GM21825 (cell line): ENCODE data around the gene PPP2R5C.
A peak's percentile ranks its signal among the peaks of the same experiment; 100 is the strongest.
"Not testable (repeated sequence)": the region's sequence is repeated elsewhere in the genome, so short reads cannot be mapped to it uniquely, and the experiment has no call there.

ENCODE experiments used
- ATAC-seq: cut with Tn5 transposase; IDR thresholded peaks from one replicate; pipeline ENCODE4 v1.9.1; 2021; ENCODE audit warnings: mild to moderate bottlenecking, moderate library complexity; ENCODE audit not compliant: unreplicated experiment

PPP2R5C gene

DNA sequence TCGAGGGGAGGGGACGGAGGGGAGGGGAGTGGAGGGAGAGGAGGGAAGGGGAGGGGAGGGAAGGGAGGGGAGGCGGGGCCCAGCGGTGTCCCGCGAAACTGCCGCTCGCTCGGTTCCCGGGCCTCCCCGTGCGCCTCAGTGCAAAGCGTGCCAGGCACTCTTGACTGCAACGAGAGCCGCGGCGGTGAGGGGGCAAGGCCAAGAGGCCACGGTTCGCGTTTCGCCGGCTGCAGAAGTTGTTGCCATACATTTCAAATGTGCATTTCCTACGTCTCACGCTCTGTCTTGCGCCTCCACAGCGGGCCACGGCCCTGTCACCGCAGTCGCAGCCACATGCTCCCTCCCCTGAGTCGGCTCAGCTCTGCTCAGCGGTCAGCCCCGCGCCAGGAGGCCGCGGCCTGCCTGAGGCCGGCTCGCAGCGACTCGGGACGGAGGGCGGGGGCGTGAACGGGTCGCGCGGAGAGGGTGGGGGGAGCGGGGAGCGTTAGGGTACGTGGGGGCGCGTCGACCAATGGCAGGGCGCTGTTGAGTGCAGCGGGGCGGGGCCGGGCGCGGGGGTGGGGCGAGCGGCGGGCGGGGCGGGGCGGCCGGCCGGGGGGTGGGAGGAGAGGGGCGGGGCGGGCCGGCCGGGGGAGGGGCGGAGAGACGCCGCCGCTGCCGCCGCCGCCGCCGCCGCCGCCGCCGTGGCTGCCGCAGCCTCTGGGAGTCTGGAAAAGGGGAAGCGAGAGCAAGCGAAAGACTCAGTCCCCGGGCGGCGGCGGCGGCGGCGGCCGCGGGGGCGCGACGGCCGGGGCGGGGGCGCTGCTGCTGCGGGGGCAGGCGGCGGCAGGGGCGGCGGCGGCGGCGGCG lies at the start of gene PPP2R5C:
Gene PPP2R5C (plus strand): TSS at position 678 of the 849 bp plus-strand sequence. CDS start 185 bp downstream, outside the sequence.
- ATAC-seq: peak; percentile 57

GRCh38 chr14:101711857-101712233 lies 49.7 kb upstream of the PPP2R5C start:
- ATAC-seq: not testable (repeated sequence)

- not testable (repeated sequence) for ATAC-seq
These were observed 49.2 kb upstream of the PPP2R5C start for GRCh38 chr14:101712341-101712740.

DNA sequence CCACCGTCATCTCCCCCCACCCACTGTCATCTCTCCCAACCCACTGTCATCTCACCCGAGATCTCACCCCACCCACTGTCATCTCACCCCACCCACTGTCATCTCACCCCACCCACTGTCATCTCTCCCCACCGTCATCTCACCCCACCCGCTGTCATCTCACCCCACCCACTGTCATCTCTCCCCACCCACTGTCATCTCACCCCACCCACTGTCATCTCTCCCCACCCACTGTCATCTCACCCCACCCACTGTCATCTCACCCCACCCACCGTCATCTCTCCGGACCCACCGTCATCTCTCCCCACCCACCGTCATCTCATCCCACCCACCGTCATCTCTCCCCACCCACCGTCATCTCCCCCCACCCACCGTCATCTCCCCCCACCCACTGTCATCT lies 48.4 kb upstream of the PPP2R5C start:
- ATAC-seq: not testable (repeated sequence)

DNA sequence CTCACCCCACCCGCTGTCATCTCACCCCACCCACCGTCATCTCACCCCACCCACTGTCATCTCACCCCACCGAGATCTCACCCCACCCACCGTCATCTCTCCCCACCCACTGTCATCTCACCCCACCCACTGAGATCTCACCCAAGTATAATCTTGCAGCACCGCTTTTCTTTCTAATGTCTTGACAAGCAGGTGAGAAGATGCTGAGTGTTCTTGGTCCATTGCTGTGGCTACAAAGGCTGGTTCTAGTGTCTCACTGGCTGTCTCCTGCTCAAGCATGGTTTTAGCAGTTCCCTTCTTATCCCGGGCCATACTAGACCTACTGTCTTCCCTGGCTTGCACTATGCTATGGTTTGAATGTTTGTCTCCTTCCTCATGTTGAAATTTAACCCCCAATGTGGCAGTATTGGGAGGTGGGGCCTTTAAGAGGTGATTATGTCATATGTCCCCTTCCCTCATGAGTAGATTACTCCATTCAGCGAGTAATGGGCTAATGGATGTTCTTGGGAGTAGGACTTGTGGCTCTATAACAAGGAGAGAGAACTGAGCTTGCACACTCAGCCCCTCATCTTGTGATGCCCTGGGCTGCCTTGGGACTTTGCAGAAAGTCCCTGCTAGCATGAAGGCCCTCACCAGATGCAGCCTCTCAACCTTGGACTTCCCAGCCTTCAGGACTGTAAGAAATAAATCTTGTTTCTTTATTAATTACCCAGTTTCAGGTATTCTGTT lies 47.7 kb upstream of the PPP2R5C start:
- ATAC-seq: no peak

- no peak for ATAC-seq
These were observed 47.1 kb upstream of the PPP2R5C start for GRCh38 chr14:101714394-101714793.

GRCh38 chr14:101715210-101716076 lies 46.1 kb upstream of the PPP2R5C start:
- no peak for ATAC-seq

GRCh38 chr14:101716077-101716950 lies 45.2 kb upstream of the PPP2R5C start:
- ATAC-seq: no peak

GRCh38 chr14:101716956-101717662 lies 44.4 kb upstream of the PPP2R5C start:
- no peak for ATAC-seq

DNA sequence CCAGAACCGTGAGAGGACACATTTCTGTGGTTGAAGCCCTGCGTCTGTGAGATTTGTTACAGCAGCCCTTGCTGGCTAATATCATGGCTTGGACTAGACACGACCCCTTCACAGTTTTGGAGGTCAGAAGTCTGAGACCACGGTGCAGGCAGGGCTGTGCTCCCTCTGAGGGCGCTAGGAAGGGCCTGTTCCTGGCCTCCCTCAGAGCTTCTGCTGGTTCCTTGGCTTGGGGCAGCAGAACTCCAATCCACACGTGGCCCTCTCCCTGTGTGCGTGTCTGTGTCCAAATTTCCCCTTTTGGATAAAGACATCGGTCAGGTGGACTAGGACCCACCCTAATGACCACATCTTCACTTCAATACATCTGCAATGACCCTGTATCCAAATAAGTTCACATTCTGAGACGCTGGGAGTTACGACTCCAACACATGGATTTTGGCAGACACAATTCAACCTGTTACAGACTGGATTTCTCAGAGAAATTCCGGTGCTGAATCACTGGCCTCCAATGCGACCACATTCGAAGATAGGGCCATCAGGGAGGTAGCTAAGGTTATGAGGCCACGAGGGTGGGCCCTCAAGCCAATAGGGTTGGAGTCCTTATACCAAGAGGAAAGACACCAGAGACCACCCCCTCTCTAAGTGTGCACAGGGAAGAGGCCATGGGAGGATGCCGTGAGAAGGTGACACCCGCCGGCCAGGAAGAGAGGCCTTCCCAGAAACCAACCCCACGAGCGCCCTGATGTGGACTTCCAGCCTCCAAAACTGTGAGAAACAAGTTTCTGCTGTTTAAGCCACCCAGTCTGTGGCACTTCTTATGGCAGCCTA lies 43.6 kb upstream of the PPP2R5C start:
- no peak for ATAC-seq

GRCh38 chr14:101719045-101719645 lies 42.4 kb upstream of the PPP2R5C start:
- no peak for ATAC-seq

GRCh38 chr14:101719708-101720107 lies 41.8 kb upstream of the PPP2R5C start:
- ATAC-seq: no peak

- no peak for ATAC-seq
These were observed 40.4 kb upstream of the PPP2R5C start for GRCh38 chr14:101721111-101721510.

GRCh38 chr14:101721951-101722661 lies 39.4 kb upstream of the PPP2R5C start:
- ATAC-seq: no peak

DNA sequence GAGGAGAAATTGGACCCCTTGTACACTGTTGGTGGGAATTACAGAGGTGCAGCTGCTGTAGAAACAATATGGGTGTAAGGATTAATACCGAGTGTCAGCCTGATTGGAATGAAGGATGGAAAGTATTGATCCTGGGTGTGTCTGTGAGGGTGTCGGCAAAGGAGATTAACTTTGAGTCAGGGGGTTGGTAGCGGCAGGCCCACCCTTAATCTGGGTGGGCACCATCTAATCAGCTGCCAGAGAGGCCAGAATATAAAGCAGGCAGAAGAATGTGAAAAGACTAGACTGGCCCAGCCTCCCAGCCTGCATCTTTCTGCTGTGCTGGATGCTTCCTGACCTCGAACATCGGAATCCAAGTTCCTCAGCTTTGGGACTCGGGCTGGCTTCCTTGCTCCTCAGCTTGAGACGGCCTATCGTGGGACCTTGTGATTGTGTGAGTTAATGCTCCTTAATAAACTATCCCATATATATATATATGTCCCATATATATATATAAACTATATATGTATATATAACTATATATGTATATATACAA lies 38.4 kb upstream of the PPP2R5C start:
- ATAC-seq: no peak

DNA sequence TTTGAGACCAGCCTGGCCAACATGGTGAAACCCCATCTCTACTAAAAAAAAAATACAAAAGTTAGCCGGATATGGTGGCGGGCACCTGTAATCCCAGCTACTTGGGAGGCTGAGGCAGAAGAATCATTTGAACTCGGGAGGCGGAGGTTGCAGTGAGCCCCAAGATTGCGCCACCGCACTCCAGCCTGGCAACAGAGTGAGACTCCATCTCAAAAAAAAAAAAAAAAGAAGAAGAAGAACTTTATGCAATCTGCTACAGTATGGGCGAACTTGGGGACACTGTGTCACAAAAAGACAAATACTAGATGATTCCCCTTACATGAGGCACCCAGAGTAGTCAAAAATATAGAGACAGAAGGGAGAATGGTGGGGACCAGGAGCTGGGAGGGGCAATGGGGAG lies 35.9 kb upstream of the PPP2R5C start:
- not testable (repeated sequence) for ATAC-seq

GRCh38 chr14:101726295-101726953 lies 35.1 kb upstream of the PPP2R5C start:
- no peak for ATAC-seq
